H9 (cell line): ENCODE measurements around the gene AFF2. TPM values are rescaled to one million over a fixed set of nuclear protein-coding genes. Genes with fewer than 3 reads are reported as not detected.

Experiments
- DNase-seq: peaks from one replicate; pipeline ENCODE4 v3.0.0-alpha.2; 2017
- H2AFZ ChIP-seq: one replicate; pipeline ENCODE4 v1.6.1; 2013; ENCODE audit warnings: mild to moderate bottlenecking, low read length, control low read depth, moderate library complexity
- H2AK5ac ChIP-seq: 2 replicates; pipeline ENCODE4 v1.6.1; 2013; ENCODE audit warnings: low read length, control low read depth, mixed read lengths; ENCODE audit not compliant: insufficient read length
- H2BK120ac ChIP-seq: one replicate; pipeline ENCODE4 v1.6.1; 2013; ENCODE audit warnings: low read depth, mild to moderate bottlenecking, low read length, control low read depth, inconsistent platforms; ENCODE audit not compliant: poor library complexity, severe bottlenecking
- H2BK12ac ChIP-seq: 2 replicates; pipeline ENCODE4 v1.6.1; 2013; ENCODE audit warnings: low read length, control low read depth, mixed read lengths, low read depth; ENCODE audit not compliant: insufficient read length
- H2BK15ac ChIP-seq: 2 replicates; pipeline ENCODE4 v1.6.1; 2013; ENCODE audit warnings: low read depth, low read length, control low read depth
- H2BK20ac ChIP-seq: one replicate; pipeline ENCODE4 v1.6.1; 2013; ENCODE audit warnings: low read depth, mild to moderate bottlenecking, low read length, control low read depth, inconsistent platforms; ENCODE audit not compliant: poor library complexity, severe bottlenecking
- H2BK5ac ChIP-seq: 2 replicates; pipeline ENCODE4 v1.6.1; 2013; ENCODE audit warnings: low read length, control low read depth, mixed read lengths; ENCODE audit not compliant: insufficient read length
- H3K14ac ChIP-seq: 2 replicates; pipeline ENCODE4 v1.6.1; 2013; ENCODE audit warnings: low read length, control low read depth; ENCODE audit not compliant: insufficient read depth
- H3K18ac ChIP-seq: 2 replicates; pipeline ENCODE4 v1.6.1; 2013; ENCODE audit warnings: low read depth, mild to moderate bottlenecking, mixed read lengths, low read length, control low read depth; ENCODE audit not compliant: insufficient read length
- H3K23ac ChIP-seq: 2 replicates; pipeline ENCODE4 v1.6.1; 2013; ENCODE audit warnings: low read length, control low read depth, mixed read lengths, low read depth; ENCODE audit not compliant: insufficient read length
- H3K23me2 ChIP-seq: 2 replicates; pipeline ENCODE4 v1.6.1; 2013; ENCODE audit warnings: low read depth, mild to moderate bottlenecking, mixed read lengths, low read length, control low read depth; ENCODE audit not compliant: insufficient read length, poor library complexity, severe bottlenecking
- H3K27ac ChIP-seq: 2 replicates; pipeline ENCODE4 v1.5.1; 2013; ENCODE audit warnings: low read length, control low read depth, mixed read lengths, low read depth; ENCODE audit not compliant: insufficient read length
- H3K27me3 ChIP-seq: 2 replicates; pipeline ENCODE4 v1.6.1; 2013; ENCODE audit warnings: low read length, control low read depth, inconsistent platforms; ENCODE audit not compliant: insufficient read depth
- H3K4ac ChIP-seq: 2 replicates; pipeline ENCODE4 v1.6.1; 2013; ENCODE audit warnings: low read depth, mild to moderate bottlenecking, control low read depth, inconsistent platforms, low read length, moderate library complexity
- H3K4me1 ChIP-seq: 2 replicates; pipeline ENCODE4 v1.6.1; 2013; ENCODE audit warnings: low read length, control low read depth, inconsistent platforms; ENCODE audit not compliant: insufficient read depth
- H3K4me2 ChIP-seq: 2 replicates; pipeline ENCODE4 v1.6.1; 2013; ENCODE audit warnings: low read length, control low read depth, mixed read lengths; ENCODE audit not compliant: insufficient read length, insufficient read depth
- H3K56ac ChIP-seq: 2 replicates; pipeline ENCODE4 v1.6.1; 2013; ENCODE audit warnings: low read depth, mild to moderate bottlenecking, mixed read lengths, low read length, control low read depth; ENCODE audit not compliant: insufficient read length
- H3K79me1 ChIP-seq: 2 replicates; pipeline ENCODE4 v1.6.1; 2013; ENCODE audit warnings: low read depth, mild to moderate bottlenecking, moderate library complexity, low read length, control low read depth, inconsistent platforms; ENCODE audit not compliant: insufficient read depth, poor library complexity, severe bottlenecking
- H3K79me2 ChIP-seq: 2 replicates; pipeline ENCODE4 v1.6.1; 2013; ENCODE audit warnings: low read length, control low read depth, inconsistent platforms; ENCODE audit not compliant: insufficient read depth
- H3K9ac ChIP-seq: 2 replicates; pipeline ENCODE4 v1.6.1; 2013; ENCODE audit warnings: low read length, control low read depth, mixed read lengths; ENCODE audit not compliant: insufficient read length; ENCODE audit errors: extremely low read depth
- H3K9me3 ChIP-seq: one replicate; pipeline ENCODE4 v1.6.1; 2013; ENCODE audit warnings: low read depth, low read length, inconsistent platforms; ENCODE audit not compliant: control insufficient read depth
- H3T11ph ChIP-seq: one replicate; pipeline ENCODE4 v1.6.1; 2013; ENCODE audit warnings: mild to moderate bottlenecking, low read length, control low read depth, inconsistent platforms
- H4K20me1 ChIP-seq: one replicate; pipeline ENCODE4 v1.6.1; 2013; ENCODE audit not compliant: control insufficient read depth, insufficient read length, insufficient read depth
- H4K5ac ChIP-seq: 2 replicates; pipeline ENCODE4 v1.6.1; 2013; ENCODE audit warnings: low read depth, mild to moderate bottlenecking, mixed read lengths, low read length, control low read depth; ENCODE audit not compliant: insufficient read length
- H4K8ac ChIP-seq: replicated peaks from 2 replicates; pipeline ENCODE4 v1.6.1; 2013; ENCODE audit warnings: low read length, control low read depth, mixed read lengths, low read depth; ENCODE audit not compliant: insufficient read length
- H4K91ac ChIP-seq: 2 replicates; pipeline ENCODE4 v1.6.1; 2013; ENCODE audit warnings: low read depth, mild to moderate bottlenecking, moderate library complexity, mixed read lengths, low read length, control low read depth; ENCODE audit not compliant: insufficient read length
- H3K27ac Mint-ChIP-seq, 3 experiments: 2 replicates in 2 of 3; 3 replicates in 1 of 3; pipeline ENCODE4 v1.8.0; 2020 to 2021; ENCODE audit warnings: mixed read lengths in 3 of 3, mild to moderate bottlenecking in 1 of 3, moderate library complexity in 1 of 3
- H3K27me3 Mint-ChIP-seq: 2 replicates; pipeline ENCODE4 v1.8.0; 2021; ENCODE audit warnings: low read depth, mild to moderate bottlenecking, moderate library complexity, mixed read lengths
- H3K36me3 Mint-ChIP-seq, 3 experiments: 2 replicates in 2 of 3; 3 replicates in 1 of 3; pipeline ENCODE4 v1.8.0; 2020 to 2021; ENCODE audit warnings: low read depth in 3 of 3, mixed read lengths in 3 of 3; ENCODE audit not compliant: insufficient read depth in 1 of 3
- H3K4me1 Mint-ChIP-seq, 2 experiments: 2 replicates each; pipeline ENCODE4 v1.8.0; 2020; ENCODE audit warnings: mixed read lengths in 2 of 2
- H3K4me3 Mint-ChIP-seq, 2 experiments: 2 replicates in 1 of 2; 3 replicates in 1 of 2; pipeline ENCODE4 v1.8.0; 2020 to 2021; ENCODE audit warnings: mild to moderate bottlenecking in 2 of 2, mixed read lengths in 2 of 2, moderate library complexity in 1 of 2
- H3K9me3 Mint-ChIP-seq, 2 experiments: 2 replicates in 1 of 2; 3 replicates in 1 of 2; pipeline ENCODE4 v1.8.0; 2020; ENCODE audit warnings: mild to moderate bottlenecking in 2 of 2, mixed read lengths in 2 of 2, moderate library complexity in 1 of 2
- WGBS: extraction: QIAGEN DNeasy Blood & Tissue Kit; methylation state at CpG from one replicate; pipeline ENCODE4 v1.1.7; 2013; ENCODE audit warnings: missing lambda C conversion rate, low lambda C conversion rate, mixed read lengths; ENCODE audit not compliant: insufficient read length; ENCODE audit errors: extremely low coverage; 5-methylcytosine and 5-hydroxymethylcytosine counted together
- total RNA-seq: library from RNA; stranded (reverse); gene quantifications from 2 replicates; pipeline ENCODE4 v1.2.1, GENCODE V29; 2021
- TF ChIP-seq, protein P1 (sequence below): fragments of 200-600 bp; sonication (generic); conservative IDR thresholded peaks from 3 replicates; pipeline ENCODE4 v1.8.0; 2021; ENCODE audit warnings: antibody characterized with exemption, mild to moderate bottlenecking

Gene AFF2
- total RNA-seq, 1 experiment from 2014 or later = 14.6 TPM

DNA sequence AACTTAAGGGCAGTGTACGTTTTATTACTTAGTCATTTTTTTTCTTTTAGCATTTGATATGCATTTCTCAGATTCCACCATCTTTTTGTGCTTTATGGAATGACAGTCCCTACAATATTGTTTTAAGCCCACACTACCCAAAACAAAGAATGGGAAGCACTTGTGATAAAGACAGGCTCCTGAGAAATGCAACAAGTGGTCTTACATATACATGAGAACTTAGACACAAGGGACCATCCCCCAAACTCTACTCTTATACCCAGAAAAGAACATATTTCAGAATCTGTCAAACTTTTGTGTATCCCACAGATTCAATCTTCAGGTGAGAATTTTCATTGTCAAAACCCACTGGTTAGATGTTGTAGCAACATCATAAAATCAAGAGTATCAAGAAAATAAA, 491.1 kb downstream of the AFF2 start:
- Histone ChIP-seq H3K79me2 (no peaks in the 10 kb centered on the region), H4K91ac (no peak overlapping the region), H3K4ac (no peak overlapping the region), H3K79me1 (no peaks in the 10 kb centered on the region), H3K23ac (no peak overlapping the region), H2BK5ac (no peak overlapping the region), H3K9me3 (peaks cover 33% of the 10 kb centered on the region), H3K56ac (no peak overlapping the region), H2AK5ac (no peak overlapping the region), H4K20me1 (no peaks in the 10 kb centered on the region), H3K14ac (no peak overlapping the region), H3T11ph (no peak overlapping the region), H3K23me2 (no peaks in the 10 kb centered on the region), H2BK15ac (no peak overlapping the region), H3K4me2 (no peak overlapping the region), H2BK12ac (no peak overlapping the region), H4K8ac (no peak overlapping the region), H4K5ac (no peak overlapping the region), H2BK120ac (no peak overlapping the region), H3K27ac (no peak overlapping the region), H3K9ac (no peak overlapping the region), H3K4me1 (no peaks in the 10 kb centered on the region), H2BK20ac (no peak overlapping the region), H2AFZ (no peak overlapping the region), H3K18ac (no peak overlapping the region), H3K27me3 (no peaks in the 10 kb centered on the region)
- TF ChIP-seq, protein P1, sequence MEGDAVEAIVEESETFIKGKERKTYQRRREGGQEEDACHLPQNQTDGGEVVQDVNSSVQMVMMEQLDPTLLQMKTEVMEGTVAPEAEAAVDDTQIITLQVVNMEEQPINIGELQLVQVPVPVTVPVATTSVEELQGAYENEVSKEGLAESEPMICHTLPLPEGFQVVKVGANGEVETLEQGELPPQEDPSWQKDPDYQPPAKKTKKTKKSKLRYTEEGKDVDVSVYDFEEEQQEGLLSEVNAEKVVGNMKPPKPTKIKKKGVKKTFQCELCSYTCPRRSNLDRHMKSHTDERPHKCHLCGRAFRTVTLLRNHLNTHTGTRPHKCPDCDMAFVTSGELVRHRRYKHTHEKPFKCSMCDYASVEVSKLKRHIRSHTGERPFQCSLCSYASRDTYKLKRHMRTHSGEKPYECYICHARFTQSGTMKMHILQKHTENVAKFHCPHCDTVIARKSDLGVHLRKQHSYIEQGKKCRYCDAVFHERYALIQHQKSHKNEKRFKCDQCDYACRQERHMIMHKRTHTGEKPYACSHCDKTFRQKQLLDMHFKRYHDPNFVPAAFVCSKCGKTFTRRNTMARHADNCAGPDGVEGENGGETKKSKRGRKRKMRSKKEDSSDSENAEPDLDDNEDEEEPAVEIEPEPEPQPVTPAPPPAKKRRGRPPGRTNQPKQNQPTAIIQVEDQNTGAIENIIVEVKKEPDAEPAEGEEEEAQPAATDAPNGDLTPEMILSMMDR = no peak
- DNase-seq = no peak
- Mint-ChIP-seq H3K4me3 (no peak overlapping the region), H3K27me3 (no peaks in the 10 kb centered on the region), H3K4me1 (0 out of 4 replicates have a peak, but pooled peaks cover 0 to 3% of the 10 kb centered on the region in 2 experiments), H3K36me3 (peaks cover 0 to 5% (median 4%) of the 10 kb centered on the region in 3 experiments; a peak in 3 of 7 replicates), H3K9me3 (peaks cover 48 to 61% of the 10 kb centered on the region in 2 experiments), H3K27ac (no peak overlapping the region)
- no CpG with 5 or more reads among the region's 1 CpG for WGBS
